HepG2 (cell line): ENCODE results near the gene RAC3. TPM values are rescaled to one million over a fixed set of nuclear protein-coding genes. Genes with fewer than 3 reads are reported as not detected.

ENCODE experiments used
- CBX5 ChIP-seq: sonication (generic); formaldehyde crosslinking; IDR thresholded peaks from 2 replicates; pipeline ENCODE4 v1.4.0; 2020; ENCODE audit warnings: missing genetic modification reagents, borderline replicate concordance
- CENPX ChIP-seq: sonication (generic); formaldehyde crosslinking; IDR thresholded peaks from 2 replicates; pipeline ENCODE4 v1.9.0; 2021; ENCODE audit warnings: mild to moderate bottlenecking, missing genetic modification reagents, moderate library complexity
- DNMT1 ChIP-seq: sonication (generic); formaldehyde crosslinking; IDR thresholded peaks from 2 replicates; pipeline ENCODE4 v1.5.1; 2020; ENCODE audit warnings: mild to moderate bottlenecking, missing genetic modification reagents
- EEA1 ChIP-seq: sonication (generic); formaldehyde crosslinking; IDR thresholded peaks from 2 replicates; pipeline ENCODE4 v1.5.1; 2020; ENCODE audit warnings: mild to moderate bottlenecking, missing genetic modification reagents, borderline replicate concordance
- ERF ChIP-seq: IDR thresholded peaks from 2 replicates; pipeline ENCODE4 v1.6.1; 2018; ENCODE audit warnings: missing biosample characterization, missing genetic modification reagents
- GZF1 ChIP-seq: sonication (generic); formaldehyde crosslinking; IDR thresholded peaks from 2 replicates; pipeline ENCODE4 v1.5.1; 2020; ENCODE audit warnings: mild to moderate bottlenecking, missing genetic modification reagents
- HMG20B ChIP-seq: conservative IDR thresholded peaks from 2 replicates; pipeline ENCODE4 v1.6.1; 2016; ENCODE audit warnings: missing genetic modification reagents, missing compliant biosample characterization
- MED13 ChIP-seq: sonication (generic); formaldehyde crosslinking; IDR thresholded peaks from 2 replicates; pipeline ENCODE4 v1.5.0; 2020; ENCODE audit warnings: missing genetic modification reagents
- POLR2A ChIP-seq, 2 experiments: IDR thresholded peaks; 2 replicates each; pipeline ENCODE4 v1.6.1; 2011; ENCODE audit warnings: low read depth in 2 of 2, low read length in 2 of 2, mild to moderate bottlenecking in 1 of 2, moderate library complexity in 1 of 2; ENCODE audit not compliant: insufficient read depth in 1 of 2
- SMAD3 ChIP-seq: sonication (generic); formaldehyde crosslinking; IDR thresholded peaks from 2 replicates; pipeline ENCODE4 v1.4.0; 2020; ENCODE audit warnings: missing genetic modification reagents
- ZFP37 ChIP-seq: sonication (generic); formaldehyde crosslinking; IDR thresholded peaks from 2 replicates; pipeline ENCODE4 v1.4.0; 2020; ENCODE audit warnings: missing genetic modification reagents, borderline replicate concordance
- ZFP62 ChIP-seq: sonication (generic); formaldehyde crosslinking; IDR thresholded peaks from 2 replicates; pipeline ENCODE4 v1.4.0; 2020; ENCODE audit warnings: missing genetic modification reagents
- ZNF160 ChIP-seq: sonication (generic); formaldehyde crosslinking; IDR thresholded peaks from 2 replicates; pipeline ENCODE4 v1.8.0; 2022; ENCODE audit warnings: mild to moderate bottlenecking, inconsistent platforms, missing genetic modification reagents
- ZNF251 ChIP-seq: sonication (generic); formaldehyde crosslinking; IDR thresholded peaks from 2 replicates; pipeline ENCODE4 v1.9.0; 2021; ENCODE audit warnings: mild to moderate bottlenecking, missing genetic modification reagents
- ZNF264 ChIP-seq: sonication (generic); formaldehyde crosslinking; IDR thresholded peaks from 2 replicates; pipeline ENCODE4 v1.4.0; 2020; ENCODE audit warnings: missing genetic modification reagents
- ZNF558 ChIP-seq: sonication (generic); formaldehyde crosslinking; IDR thresholded peaks from 2 replicates; pipeline ENCODE4 v1.9.0; 2022; ENCODE audit warnings: mild to moderate bottlenecking, missing genetic modification reagents, borderline replicate concordance
- ZNF83 ChIP-seq: sonication (generic); formaldehyde crosslinking; IDR thresholded peaks from 2 replicates; pipeline ENCODE4 v1.4.0; 2020; ENCODE audit warnings: missing genetic modification reagents, mild to moderate bottlenecking, borderline replicate concordance
- ZNF839 ChIP-seq: sonication (generic); formaldehyde crosslinking; IDR thresholded peaks from 2 replicates; pipeline ENCODE4 v1.4.0; 2020; ENCODE audit warnings: missing genetic modification reagents, mild to moderate bottlenecking, borderline replicate concordance
- ZSCAN22 ChIP-seq: sonication (generic); formaldehyde crosslinking; IDR thresholded peaks from 2 replicates; pipeline ENCODE4 v1.4.0; 2020; ENCODE audit warnings: mild to moderate bottlenecking, missing genetic modification reagents
- ZZZ3 ChIP-seq: sonication (generic); formaldehyde crosslinking; IDR thresholded peaks from 2 replicates; pipeline ENCODE4 v1.4.0; 2020; ENCODE audit warnings: missing genetic modification reagents, mild to moderate bottlenecking, borderline replicate concordance
- polyA plus RNA-seq, 8 experiments: library from polyadenylated mRNA; depleted of rRNA in 3 of 8; stranded (reverse) in 7 of 8; unstranded in 1 of 8; fragments of >200 nt; fragmentation: Illumina TruSeq in 4 of 8; extraction: Trizol in 4 of 8; gene quantifications; 2 replicates each; pipeline versions ENCODE4 v1.2.1 to v1.2.3, GENCODE V29; 2011 to 2016; ENCODE audit warnings: low read depth in 4 of 8, missing spikeins in 1 of 8, mixed read lengths in 1 of 8; ENCODE audit not compliant: insufficient read depth in 1 of 8
- total RNA-seq, 5 experiments: library from RNA; depleted of rRNA; stranded (reverse); fragments of >200 nt; fragmentation: Illumina TruSeq; extraction: Trizol; gene quantifications; 2 replicates each; pipeline ENCODE4 v1.2.3, GENCODE V29; 2016; ENCODE audit warnings: low read depth in 1 of 5
- TF ChIP-seq, protein P1 (sequence below): sonication (generic); formaldehyde crosslinking; IDR thresholded peaks from 2 replicates; pipeline ENCODE4 v1.5.1; 2020; ENCODE audit warnings: missing genetic modification reagents, mild to moderate bottlenecking, borderline replicate concordance
- TF ChIP-seq, protein P2 (sequence below): sonication (generic); formaldehyde crosslinking; IDR thresholded peaks from 2 replicates; pipeline ENCODE4 v1.5.1; 2020; ENCODE audit warnings: mild to moderate bottlenecking, missing genetic modification reagents, moderate library complexity
- TF ChIP-seq, protein P3 (sequence below): sonication (generic); formaldehyde crosslinking; IDR thresholded peaks from 2 replicates; pipeline ENCODE4 v1.5.0; 2020; ENCODE audit warnings: mild to moderate bottlenecking, missing genetic modification reagents, borderline replicate concordance

The RAC3 gene
- total and polyA plus RNA-seq, 2 of the 13 experiments (the other 11 are each of a cell fraction or from before 2014, with no cell fraction given), result 10.5 to 21.3 TPM

DNA sequence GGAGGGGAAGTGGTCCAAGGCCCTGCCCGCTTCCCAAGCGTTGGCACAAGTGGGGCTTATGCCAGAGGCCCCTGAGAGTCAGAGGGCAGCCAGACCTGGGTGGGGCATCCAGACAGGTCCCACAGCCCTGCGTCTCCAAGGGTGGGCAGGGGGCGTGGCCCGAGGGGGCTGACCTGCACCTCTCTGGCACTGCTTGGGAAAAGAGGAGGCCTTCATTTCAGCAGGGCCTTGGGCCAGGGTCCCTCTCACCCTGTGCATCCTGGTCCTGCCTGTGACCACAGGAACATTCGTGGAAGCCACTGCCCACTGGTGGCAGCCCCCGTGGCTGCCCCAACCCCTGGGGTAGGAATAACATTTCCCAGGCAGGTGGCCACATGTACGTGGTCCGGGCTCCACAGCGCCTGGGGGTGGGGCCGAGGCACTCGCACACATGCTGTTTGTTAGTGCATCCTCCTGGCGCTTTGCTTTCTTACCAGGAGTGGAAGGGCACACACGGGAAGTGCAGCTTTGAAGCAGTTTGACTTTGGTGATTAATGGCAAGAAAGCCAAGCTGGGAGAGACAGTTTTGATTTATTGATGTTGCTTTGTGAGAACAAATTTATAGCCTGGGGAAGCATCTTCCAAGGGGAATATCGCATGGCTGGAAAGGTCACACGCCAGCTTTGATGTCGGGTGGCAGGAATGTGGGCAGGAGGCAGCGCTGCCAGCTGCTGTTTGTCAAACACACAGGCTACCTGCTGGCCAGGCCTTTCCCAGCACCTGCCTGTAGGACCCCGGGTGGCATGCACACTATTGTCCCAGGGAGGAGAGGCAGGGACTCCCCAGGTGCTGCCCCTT lies 13.1 kb upstream of the RAC3 start (continued):
- TF ChIP-seq MED13 (CRISPR knock-in tag), result no peak
- no peak for TF ChIP-seq ZNF160 (CRISPR knock-in tag)
- no peak for TF ChIP-seq GZF1
- TF ChIP-seq ZNF558 (CRISPR knock-in tag), result peak; percentile 56; the same call in 1 of the 2 replicates
- no peak for TF ChIP-seq HMG20B (CRISPR knock-in tag)
- TF ChIP-seq ZZZ3 (CRISPR knock-in tag), result no peak
- TF ChIP-seq ZNF264, result no peak
- TF ChIP-seq, protein P1, sequence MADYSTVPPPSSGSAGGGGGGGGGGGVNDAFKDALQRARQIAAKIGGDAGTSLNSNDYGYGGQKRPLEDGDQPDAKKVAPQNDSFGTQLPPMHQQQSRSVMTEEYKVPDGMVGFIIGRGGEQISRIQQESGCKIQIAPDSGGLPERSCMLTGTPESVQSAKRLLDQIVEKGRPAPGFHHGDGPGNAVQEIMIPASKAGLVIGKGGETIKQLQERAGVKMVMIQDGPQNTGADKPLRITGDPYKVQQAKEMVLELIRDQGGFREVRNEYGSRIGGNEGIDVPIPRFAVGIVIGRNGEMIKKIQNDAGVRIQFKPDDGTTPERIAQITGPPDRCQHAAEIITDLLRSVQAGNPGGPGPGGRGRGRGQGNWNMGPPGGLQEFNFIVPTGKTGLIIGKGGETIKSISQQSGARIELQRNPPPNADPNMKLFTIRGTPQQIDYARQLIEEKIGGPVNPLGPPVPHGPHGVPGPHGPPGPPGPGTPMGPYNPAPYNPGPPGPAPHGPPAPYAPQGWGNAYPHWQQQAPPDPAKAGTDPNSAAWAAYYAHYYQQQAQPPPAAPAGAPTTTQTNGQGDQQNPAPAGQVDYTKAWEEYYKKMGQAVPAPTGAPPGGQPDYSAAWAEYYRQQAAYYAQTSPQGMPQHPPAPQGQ (CRISPR knock-in tag), result no peak
- TF ChIP-seq ZSCAN22, result no peak
- TF ChIP-seq DNMT1 (CRISPR knock-in tag), result 0 out of 2 replicates have a peak, but pooled peaks have one; percentile 67
- TF ChIP-seq ZFP62 (CRISPR knock-in tag), result no peak
- TF ChIP-seq ERF (CRISPR knock-in tag), result no peak
- 0 out of 2 replicates have a peak, but pooled peaks have one; percentile 28 for TF ChIP-seq SMAD3 (CRISPR knock-in tag)
- TF ChIP-seq CENPX (CRISPR knock-in tag), result no peak
- TF ChIP-seq ZNF251 (CRISPR knock-in tag), result no peak
- no peak for TF ChIP-seq CBX5 (CRISPR knock-in tag)
- TF ChIP-seq ZNF83 (CRISPR knock-in tag), result no peak
- no peak for TF ChIP-seq EEA1 (CRISPR knock-in tag)
- TF ChIP-seq, protein P2, sequence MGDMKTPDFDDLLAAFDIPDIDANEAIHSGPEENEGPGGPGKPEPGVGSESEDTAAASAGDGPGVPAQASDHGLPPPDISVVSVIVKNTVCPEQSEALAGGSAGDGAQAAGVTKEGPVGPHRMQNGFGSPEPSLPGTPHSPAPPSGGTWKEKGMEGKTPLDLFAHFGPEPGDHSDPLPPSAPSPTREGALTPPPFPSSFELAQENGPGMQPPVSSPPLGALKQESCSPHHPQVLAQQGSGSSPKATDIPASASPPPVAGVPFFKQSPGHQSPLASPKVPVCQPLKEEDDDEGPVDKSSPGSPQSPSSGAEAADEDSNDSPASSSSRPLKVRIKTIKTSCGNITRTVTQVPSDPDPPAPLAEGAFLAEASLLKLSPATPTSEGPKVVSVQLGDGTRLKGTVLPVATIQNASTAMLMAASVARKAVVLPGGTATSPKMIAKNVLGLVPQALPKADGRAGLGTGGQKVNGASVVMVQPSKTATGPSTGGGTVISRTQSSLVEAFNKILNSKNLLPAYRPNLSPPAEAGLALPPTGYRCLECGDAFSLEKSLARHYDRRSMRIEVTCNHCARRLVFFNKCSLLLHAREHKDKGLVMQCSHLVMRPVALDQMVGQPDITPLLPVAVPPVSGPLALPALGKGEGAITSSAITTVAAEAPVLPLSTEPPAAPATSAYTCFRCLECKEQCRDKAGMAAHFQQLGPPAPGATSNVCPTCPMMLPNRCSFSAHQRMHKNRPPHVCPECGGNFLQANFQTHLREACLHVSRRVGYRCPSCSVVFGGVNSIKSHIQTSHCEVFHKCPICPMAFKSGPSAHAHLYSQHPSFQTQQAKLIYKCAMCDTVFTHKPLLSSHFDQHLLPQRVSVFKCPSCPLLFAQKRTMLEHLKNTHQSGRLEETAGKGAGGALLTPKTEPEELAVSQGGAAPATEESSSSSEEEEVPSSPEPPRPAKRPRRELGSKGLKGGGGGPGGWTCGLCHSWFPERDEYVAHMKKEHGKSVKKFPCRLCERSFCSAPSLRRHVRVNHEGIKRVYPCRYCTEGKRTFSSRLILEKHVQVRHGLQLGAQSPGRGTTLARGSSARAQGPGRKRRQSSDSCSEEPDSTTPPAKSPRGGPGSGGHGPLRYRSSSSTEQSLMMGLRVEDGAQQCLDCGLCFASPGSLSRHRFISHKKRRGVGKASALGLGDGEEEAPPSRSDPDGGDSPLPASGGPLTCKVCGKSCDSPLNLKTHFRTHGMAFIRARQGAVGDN (CRISPR knock-in tag), result peak; percentile 48; the same call in 1 of the 2 replicates
- TF ChIP-seq, protein P3, sequence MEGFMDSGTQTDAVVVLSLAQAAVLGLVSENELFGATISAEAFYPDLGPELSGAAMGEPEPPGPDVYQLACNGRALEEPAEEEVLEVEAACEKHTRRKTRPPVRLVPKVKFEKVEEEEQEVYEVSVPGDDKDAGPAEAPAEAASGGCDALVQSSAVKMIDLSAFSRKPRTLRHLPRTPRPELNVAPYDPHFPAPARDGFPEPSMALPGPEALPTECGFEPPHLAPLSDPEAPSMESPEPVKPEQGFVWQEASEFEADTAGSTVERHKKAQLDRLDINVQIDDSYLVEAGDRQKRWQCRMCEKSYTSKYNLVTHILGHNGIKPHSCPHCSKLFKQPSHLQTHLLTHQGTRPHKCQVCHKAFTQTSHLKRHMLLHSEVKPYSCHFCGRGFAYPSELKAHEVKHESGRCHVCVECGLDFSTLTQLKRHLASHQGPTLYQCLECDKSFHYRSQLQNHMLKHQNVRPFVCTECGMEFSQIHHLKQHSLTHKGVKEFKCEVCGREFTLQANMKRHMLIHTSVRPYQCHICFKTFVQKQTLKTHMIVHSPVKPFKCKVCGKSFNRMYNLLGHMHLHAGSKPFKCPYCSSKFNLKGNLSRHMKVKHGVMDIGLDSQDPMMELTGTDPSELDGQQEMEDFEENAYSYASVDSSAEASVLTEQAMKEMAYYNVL (CRISPR knock-in tag), result no peak
- TF ChIP-seq ZFP37 (CRISPR knock-in tag), result no peak
- TF ChIP-seq ZNF839, result no peak
- no peak; a peak in 1 of 4 replicates for TF ChIP-seq POLR2A (IDR thresholded peaks at IDR 0.05; ENCODE audit: insufficient read depth in 1 of 2, low read depth in 2 of 2, low read length in 2 of 2)
